Measurements from ENCODE around the gene SDCBP2. TPM values are rescaled to one million over a fixed set of nuclear protein-coding genes. Genes with fewer than 3 reads are reported as not detected.
A peak's percentile ranks its signal among the peaks of the same experiment; 100 is the strongest.

Gene SDCBP2
- total RNA-seq, 1 donor from 2014 or later = not detected

- TF ChIP-seq CTCF (IDR thresholded peaks at IDR 0.05) = no peak
- H3K27ac ChIP-seq = peak overlapping the region in 1 of 2 donors; percentile 42
- H3K4me3 ChIP-seq = peak overlapping the region in 1 of 2 donors; percentile 42
- H3K27me3 ChIP-seq = no peaks in the 10 kb centered on the region
- DNase-seq (ENCODE audit: low spot score in 2 of 2) = no peak
- intact Hi-C loops (cut with DNase I) = no loop called here
- no peaks in the 10 kb centered on the region for H3K4me1 ChIP-seq
- H3K9me3 ChIP-seq = no peaks in the 10 kb centered on the region
- H3K36me3 ChIP-seq = peaks cover 4 to 11% of the 10 kb centered on the region in 2 donors
Observed at GRCh38 chr20:1337441-1337840, 8.5 kb upstream of the SDCBP2 start.

GRCh38 chr20:1336699-1337367, 7.9 kb upstream of the SDCBP2 start:
- TF ChIP-seq CTCF (IDR thresholded peaks at IDR 0.05) = no peak
- H3K4me1 ChIP-seq = no peaks in the 10 kb centered on the region
- no peaks in the 10 kb centered on the region for H3K9me3 ChIP-seq
- intact Hi-C loops (cut with DNase I) = no loop called here
- peak overlapping the region in 1 of 2 donors; percentile 42 for H3K4me3 ChIP-seq
- peaks cover 4 to 11% of the 10 kb centered on the region in 2 donors for H3K36me3 ChIP-seq
- H3K27ac ChIP-seq = peak overlapping the region; percentile 41 to 42
- no peaks in the 10 kb centered on the region for H3K27me3 ChIP-seq
- DNase-seq (ENCODE audit: low spot score in 2 of 2) = peak in 1 of 2 donors; percentile 78

- no peak for DNase-seq (ENCODE audit: low spot score in 2 of 2)
- intact Hi-C loops (cut with DNase I) = no loop called here
- Histone ChIP-seq H3K4me3 (no peak overlapping the region), H3K27ac (peak overlapping the region; percentile 41 to 42), H3K4me1 (no peaks in the 10 kb centered on the region), H3K27me3 (no peaks in the 10 kb centered on the region), H3K9me3 (no peaks in the 10 kb centered on the region), H3K36me3 (peaks cover 4 to 11% of the 10 kb centered on the region in 2 donors)
- no peak for TF ChIP-seq CTCF (IDR thresholded peaks at IDR 0.05)
Observed at GRCh38 chr20:1335961-1336698, 7.2 kb upstream of the SDCBP2 start.

GRCh38 chr20:1334761-1335160, 5.8 kb upstream of the SDCBP2 start:
- H3K4me3 ChIP-seq = no peak overlapping the region
- intact Hi-C loops (cut with DNase I) = no loop called here
- H3K27me3 ChIP-seq = no peaks in the 10 kb centered on the region
- H3K9me3 ChIP-seq = no peaks in the 10 kb centered on the region
- TF ChIP-seq CTCF (IDR thresholded peaks at IDR 0.05) = no peak
- no peak overlapping the region for H3K27ac ChIP-seq
- no peaks in the 10 kb centered on the region for H3K4me1 ChIP-seq
- H3K36me3 ChIP-seq = peaks cover 4 to 11% of the 10 kb centered on the region in 2 donors
- DNase-seq (ENCODE audit: low spot score in 2 of 2) = no peak

GRCh38 chr20:1334370-1334731, 5.4 kb upstream of the SDCBP2 start:
- DNase-seq (ENCODE audit: low spot score in 2 of 2) = no peak
- no peak overlapping the region for H3K4me3 ChIP-seq
- TF ChIP-seq CTCF (IDR thresholded peaks at IDR 0.05) = no peak
- intact Hi-C loops (cut with DNase I) = no loop called here
- peaks cover 4 to 11% of the 10 kb centered on the region in 2 donors for H3K36me3 ChIP-seq
- no peak overlapping the region for H3K27ac ChIP-seq
- no peaks in the 10 kb centered on the region for H3K9me3 ChIP-seq
- no peaks in the 10 kb centered on the region for H3K4me1 ChIP-seq
- no peaks in the 10 kb centered on the region for H3K27me3 ChIP-seq

Data from ascending aorta (tissue), 2 donors.